Brain microvascular endothelial cell (primary cell): ENCODE results near the gene DCUN1D2.

Experiments used
- DNase-seq: peaks from one replicate; pipeline ENCODE4 v3.0.0-alpha.2; 2020
- H3K27ac ChIP-seq: fragments of 250-450 bp; sonication (Bioruptor Pico); 2 replicates; pipeline ENCODE4 v1.5.1; 2020; ENCODE audit warnings: mild to moderate bottlenecking, moderate library complexity
- H3K27me3 ChIP-seq: fragments of 250-450 bp; sonication (Bioruptor Pico); replicated peaks from 2 replicates; pipeline ENCODE4 v1.5.1; 2020; ENCODE audit warnings: mild to moderate bottlenecking
- H3K36me3 ChIP-seq: fragments of 250-450 bp; sonication (Bioruptor Pico); replicated peaks from 2 replicates; pipeline ENCODE4 v1.5.1; 2020; ENCODE audit warnings: mild to moderate bottlenecking
- H3K4me3 ChIP-seq: 2 replicates; pipeline ENCODE4 v1.5.1; 2011; ENCODE audit warnings: low read depth, mild to moderate bottlenecking, control low read depth, low read length, moderate library complexity
- CTCF ChIP-seq: IDR thresholded peaks from 2 replicates; pipeline ENCODE4 v1.5.1; 2011; ENCODE audit warnings: low read depth, mild to moderate bottlenecking, moderate library complexity, low read length, control low read depth, inconsistent platforms; ENCODE audit errors: missing control alignments
- in situ Hi-C: cut with HindIII; loops from 2 replicates; pipeline ENCODE4 v1.10.0; 2017; ENCODE audit warnings: low sequenced_read_pairs, low pct_ligation_motif_present

The DCUN1D2 gene

GRCh38 chr13:113428469-113428865 lies 62.0 kb downstream of the DCUN1D2 start:
- no peak for TF ChIP-seq CTCF
- H3K4me3 ChIP-seq = no peak overlapping the region
- no peaks in the 10 kb centered on the region for H3K27me3 ChIP-seq
- no peak overlapping the region for H3K27ac ChIP-seq
- in situ Hi-C loops = no loop called here
- no peak for DNase-seq
- no peaks in the 10 kb centered on the region for H3K36me3 ChIP-seq

- no peak overlapping the region for H3K4me3 ChIP-seq
- no peak overlapping the region for H3K27ac ChIP-seq
- H3K36me3 ChIP-seq = no peaks in the 10 kb centered on the region
- no peaks in the 10 kb centered on the region for H3K27me3 ChIP-seq
- in situ Hi-C loops = no loop called here
- TF ChIP-seq CTCF = no peak
- no peak for DNase-seq
These were observed 62.7 kb downstream of the DCUN1D2 start for GRCh38 chr13:113427562-113428468.

- Histone ChIP-seq H3K27me3 (no peaks in the 10 kb centered on the region), H3K4me3 (no peak overlapping the region), H3K27ac (no peak overlapping the region), H3K36me3 (no peaks in the 10 kb centered on the region)
- no peak for TF ChIP-seq CTCF
- DNase-seq = no peak
- in situ Hi-C loops = no loop called here
These were observed 63.9 kb downstream of the DCUN1D2 start for GRCh38 chr13:113426591-113426986.

- no peak overlapping the region for H3K4me3 ChIP-seq
- no peak overlapping the region for H3K27ac ChIP-seq
- H3K36me3 ChIP-seq = no peaks in the 10 kb centered on the region
- in situ Hi-C loops = no loop called here
- no peak for TF ChIP-seq CTCF
- no peaks in the 10 kb centered on the region for H3K27me3 ChIP-seq
- DNase-seq = no peak
These were observed 64.4 kb downstream of the DCUN1D2 start for GRCh38 chr13:113425941-113426590.

- H3K27me3 ChIP-seq = no peaks in the 10 kb centered on the region
- no peak for TF ChIP-seq CTCF
- no peaks in the 10 kb centered on the region for H3K36me3 ChIP-seq
- no peak for DNase-seq
- H3K27ac ChIP-seq = no peak overlapping the region
- H3K4me3 ChIP-seq = no peak overlapping the region
- in situ Hi-C loops = no loop called here
These were observed 66.9 kb downstream of the DCUN1D2 start for GRCh38 chr13:113423520-113424163.
